Pons (tissue), 1 donor: Measurements from ENCODE around the gene SKIC2.
"Not testable (repeated sequence)": the region's sequence is repeated elsewhere in the genome, so short reads cannot be mapped to it uniquely, and the experiment has no call there.

Source experiments
- DNase-seq: peaks from one replicate; pipeline ENCODE4 v3.0.0-alpha.2; 2016; ENCODE audit warnings: low spot score

The SKIC2 gene

DNA sequence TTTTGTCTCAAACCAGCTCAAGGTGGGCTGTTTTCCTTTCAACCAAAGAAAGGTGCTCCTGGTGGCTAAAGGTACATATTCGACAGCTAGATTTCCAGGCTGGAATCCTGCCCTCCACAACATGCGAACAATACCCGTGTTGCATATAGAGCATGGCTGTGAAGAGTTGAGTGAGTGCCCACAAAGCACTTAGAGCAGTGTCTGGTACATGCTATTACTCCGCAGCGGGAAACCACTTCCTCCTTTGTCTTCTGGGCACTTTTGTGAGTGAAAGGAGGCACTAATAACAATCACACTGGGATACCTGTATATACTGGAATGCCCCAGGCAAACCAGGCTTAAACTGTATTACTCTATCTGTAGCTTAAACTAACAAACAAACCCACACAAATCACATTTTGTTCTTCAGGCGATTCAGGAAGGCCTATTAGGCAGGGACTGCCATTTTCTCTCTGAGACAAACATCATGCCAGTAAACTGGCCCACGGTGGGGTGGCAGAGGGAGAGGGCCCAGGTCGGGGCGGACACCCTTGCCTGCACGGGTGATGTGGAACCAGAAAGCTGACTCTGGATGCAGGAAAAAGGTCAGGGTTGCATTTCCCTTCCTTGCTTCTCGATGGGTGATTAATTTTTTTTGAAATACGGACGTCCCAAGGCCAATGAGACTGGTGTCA lies 46.0 kb downstream of the SKIC2 start:
- not testable (repeated sequence) for DNase-seq

DNA sequence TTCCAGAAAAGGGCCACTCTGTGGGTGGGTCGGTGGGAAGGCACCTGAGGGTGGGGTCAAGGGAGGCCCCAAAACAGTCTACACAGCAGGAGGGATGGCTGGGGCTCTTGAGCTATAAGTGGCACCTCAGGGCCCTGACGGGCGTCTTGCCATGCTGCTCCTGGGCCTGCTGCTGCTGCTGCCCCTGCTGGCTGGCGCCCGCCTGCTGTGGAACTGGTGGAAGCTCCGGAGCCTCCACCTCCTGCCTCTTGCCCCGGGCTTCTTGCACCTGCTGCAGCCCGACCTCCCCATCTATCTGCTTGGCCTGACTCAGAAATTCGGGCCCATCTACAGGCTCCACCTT lies 46.5 kb downstream of the SKIC2 start:
- not testable (repeated sequence) for DNase-seq

DNA sequence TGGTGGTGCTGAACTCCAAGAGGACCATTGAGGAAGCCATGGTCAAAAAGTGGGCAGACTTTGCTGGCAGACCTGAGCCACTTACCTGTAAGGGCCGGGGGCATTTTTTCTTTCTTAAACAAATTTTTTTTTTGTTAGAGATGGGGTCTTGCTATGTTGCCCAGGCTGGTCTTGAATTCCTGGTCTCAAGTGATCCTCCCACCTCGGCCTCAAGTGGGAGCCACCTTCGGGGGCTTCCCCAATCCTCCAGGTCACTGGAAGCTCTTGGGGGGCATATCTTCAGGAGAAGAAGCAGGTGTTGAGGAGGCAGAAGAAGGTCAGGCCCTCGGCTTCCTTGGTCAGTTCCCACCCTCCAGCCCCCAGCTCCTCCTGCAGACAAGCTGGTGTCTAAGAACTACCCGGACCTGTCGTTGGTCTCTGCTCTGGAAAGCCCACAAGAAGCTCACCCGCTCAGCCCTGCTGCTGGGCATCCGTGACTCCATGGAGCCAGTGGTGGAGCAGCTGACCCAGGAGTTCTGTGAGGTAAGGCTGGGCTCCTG lies 47.1 kb downstream of the SKIC2 start:
- not testable (repeated sequence) for DNase-seq

DNA sequence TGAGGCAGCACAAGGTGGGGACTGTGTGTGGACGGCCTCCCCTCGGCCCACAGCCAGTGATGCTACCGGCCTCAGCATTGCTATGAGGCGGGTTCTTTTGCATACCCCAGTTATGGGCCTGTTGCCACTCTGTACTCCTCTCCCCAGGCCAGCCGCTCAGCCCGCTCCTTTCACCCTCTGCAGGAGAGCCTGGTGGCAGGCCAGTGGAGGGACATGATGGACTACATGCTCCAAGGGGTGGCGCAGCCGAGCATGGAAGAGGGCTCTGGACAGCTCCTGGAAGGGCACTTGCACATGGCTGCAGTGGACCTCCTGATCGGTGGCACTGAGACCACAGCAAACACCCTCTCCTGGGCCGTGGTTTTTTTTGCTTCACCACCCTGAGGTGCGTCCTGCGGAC lies 48.1 kb downstream of the SKIC2 start:
- DNase-seq, result not testable (repeated sequence)

DNA sequence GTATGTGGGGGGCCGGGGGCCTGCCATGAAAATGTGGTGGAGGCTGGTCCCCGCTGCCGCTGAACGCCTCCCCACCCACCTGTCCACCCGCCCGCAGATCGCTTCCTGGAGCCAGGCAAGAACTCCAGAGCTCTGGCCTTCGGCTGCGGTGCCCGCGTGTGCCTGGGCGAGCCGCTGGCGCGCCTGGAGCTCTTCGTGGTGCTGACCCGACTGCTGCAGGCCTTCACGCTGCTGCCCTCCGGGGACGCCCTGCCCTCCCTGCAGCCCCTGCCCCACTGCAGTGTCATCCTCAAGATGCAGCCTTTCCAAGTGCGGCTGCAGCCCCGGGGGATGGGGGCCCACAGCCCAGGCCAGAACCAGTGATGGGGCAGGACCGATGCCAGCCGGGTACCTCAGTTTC lies 49.1 kb downstream of the SKIC2 start:
- DNase-seq, result not testable (repeated sequence)

DNA sequence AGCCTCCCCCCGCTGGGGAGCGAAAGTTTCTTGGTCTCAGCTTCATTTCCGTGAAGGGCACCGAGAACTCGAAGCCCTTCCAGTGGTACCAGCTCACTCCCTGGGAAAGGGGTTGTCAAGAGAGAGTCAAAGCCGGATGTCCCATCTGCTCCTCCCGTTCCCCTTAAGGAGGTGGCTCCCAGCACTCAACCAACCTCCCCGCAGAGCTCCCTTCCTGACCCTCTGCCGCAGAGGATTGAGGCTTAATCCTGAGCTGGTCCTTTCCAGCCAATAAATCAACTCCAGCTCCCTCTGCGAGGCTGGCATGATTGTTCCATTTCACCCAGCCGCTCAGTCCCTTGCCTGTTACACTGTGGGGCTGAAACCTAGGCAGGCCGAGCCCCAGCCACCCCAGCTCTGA lies 49.6 kb downstream of the SKIC2 start:
- not testable (repeated sequence) for DNase-seq

DNA sequence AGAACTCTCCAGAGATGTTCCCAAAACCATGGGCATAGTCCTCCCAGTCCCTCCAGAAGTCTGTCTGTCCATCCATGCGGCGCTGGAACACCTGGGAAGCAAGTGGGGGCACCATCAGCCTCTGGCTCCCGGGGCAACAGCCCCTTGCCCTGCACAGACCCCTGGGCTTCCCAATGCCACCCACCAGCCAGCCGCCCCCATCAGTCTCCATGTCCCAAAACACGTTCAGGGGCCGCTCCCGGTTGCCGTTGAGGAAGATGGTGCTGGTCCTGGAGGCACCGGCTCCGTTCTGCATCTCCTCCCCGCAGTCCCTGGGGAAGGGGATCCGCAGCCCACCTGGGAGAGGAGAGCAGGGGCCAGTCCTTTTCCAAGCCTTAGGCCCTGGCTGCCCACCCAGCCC lies 50.6 kb downstream of the SKIC2 start:
- not testable (repeated sequence) for DNase-seq

DNA sequence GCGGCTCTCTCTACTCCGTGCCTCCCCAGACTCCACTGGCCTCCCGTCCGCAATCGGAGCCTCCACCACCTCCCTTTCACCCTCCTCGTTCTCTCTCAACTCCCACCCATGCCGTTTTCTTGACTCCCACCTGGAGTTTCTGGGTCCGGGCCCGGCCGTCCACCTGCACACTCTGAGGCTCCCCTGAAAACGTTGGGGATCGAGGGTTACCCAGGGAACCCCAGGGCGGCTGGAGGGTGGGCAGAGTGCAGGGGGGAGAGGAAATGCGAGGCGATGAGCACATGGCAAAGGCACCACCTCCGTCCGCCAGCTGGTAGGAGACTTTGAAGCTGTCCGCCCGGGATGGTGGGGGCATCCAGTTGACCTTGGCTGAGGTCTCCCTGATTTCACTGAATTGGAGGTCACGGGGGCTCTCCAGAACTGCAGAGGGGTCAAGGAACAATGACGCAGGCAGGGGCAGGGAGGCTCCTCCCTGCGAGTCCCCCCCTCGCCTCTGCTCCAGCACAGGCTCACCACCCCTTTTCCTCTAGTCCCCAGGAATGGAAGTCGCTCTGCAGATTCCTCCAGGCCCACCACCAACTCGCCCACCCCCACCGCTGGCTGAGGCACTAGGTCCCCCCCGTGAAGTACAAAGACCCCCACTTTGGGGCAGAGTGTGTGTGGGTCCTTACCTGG lies 52.0 kb downstream of the SKIC2 start:
- DNase-seq, result not testable (repeated sequence)

DNA sequence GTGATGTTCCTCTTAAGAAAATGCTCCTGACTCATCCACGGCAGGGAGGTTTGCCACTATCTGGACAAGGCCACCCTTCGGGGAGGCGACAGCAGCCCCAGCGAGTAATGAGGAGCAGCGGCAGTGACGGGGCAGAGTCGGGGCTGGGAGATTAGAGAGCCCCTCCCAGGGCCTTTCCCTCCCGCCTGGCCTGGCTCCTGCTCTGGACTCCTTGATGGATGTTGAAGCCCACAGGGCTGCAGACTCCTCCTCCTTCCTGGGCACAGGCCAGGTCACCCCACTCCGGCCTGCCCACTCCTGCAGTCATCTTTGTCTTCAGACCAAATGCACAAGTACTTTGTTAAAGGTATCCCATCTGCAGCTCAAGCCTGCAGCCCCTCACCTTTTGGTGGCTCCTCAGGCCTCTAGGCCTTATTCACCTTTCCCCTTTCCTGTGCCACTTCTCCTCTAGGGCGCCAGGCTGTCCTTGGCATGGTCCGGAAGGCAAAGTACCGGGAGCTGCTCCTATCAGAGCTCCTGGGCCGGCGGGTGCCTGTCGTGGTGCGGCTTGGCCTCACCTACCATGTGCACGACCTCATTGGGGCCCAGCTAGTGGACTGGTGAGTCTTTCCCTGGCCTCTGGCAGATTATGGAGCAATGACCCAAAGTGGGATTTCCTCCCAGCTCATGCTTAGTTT lies 54.1 kb downstream of the SKIC2 start:
- not testable (repeated sequence) for DNase-seq

DNA sequence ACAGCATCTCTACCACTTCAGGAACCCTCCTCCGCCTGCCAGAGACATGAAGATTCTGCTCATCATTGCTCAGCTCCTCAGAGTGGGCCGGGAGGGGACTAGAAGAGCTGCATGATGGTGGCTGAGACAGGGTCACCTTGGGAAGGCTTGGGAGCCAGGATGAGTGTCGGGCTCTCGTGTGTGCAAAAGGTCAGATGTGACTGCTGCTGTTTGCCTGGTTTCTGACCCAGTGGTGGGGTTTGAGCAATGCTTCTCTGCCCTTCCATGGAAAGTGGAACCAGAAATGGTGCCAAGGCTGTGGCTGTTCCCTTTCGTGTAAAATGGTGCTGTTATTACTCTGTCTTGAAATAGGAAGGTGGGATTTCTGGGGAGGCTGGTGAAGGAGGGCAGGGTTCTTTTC lies 54.8 kb downstream of the SKIC2 start:
- DNase-seq, result not testable (repeated sequence)

DNA sequence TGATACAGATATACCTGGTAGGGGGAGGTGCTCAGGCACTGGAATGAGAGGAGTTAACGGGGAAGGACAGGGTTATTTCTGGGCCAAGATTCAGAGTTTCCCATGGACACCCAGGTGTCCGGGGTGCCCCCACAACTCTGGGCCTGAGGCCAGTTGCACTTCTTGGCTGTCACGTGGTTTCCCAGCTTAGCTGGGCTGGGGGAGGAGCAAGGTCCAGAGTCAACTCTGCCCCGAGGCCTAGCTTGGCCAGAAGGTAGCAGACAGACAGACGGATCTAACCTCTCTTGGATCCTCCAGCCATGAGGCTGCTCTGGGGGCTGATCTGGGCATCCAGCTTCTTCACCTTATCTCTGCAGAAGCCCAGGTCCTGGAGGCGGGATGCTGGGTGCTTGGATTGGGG lies 55.6 kb downstream of the SKIC2 start, which contains the start of gene C4B:
TSS of gene C4B (plus strand) at position 249 of the 400 bp plus-strand sequence. CDS start at position 300, 51 bp downstream.
- not testable (repeated sequence) for DNase-seq
